Spleen (tissue), 7 donors: ENCODE results near the gene MYL4.

ENCODE experiments used
- CTCF ChIP-seq, 11 experiments: fragments of 200-600 bp in 7 of 11; fragments of 450-650 bp in 4 of 11; sonication (generic) in 4 of 11; IDR thresholded peaks in 8 of 11; conservative IDR thresholded peaks in 3 of 11; 1 replicate in 7 of 11; 2 replicates in 4 of 11; pipeline versions ENCODE4 v1.4.0 to v1.8.0; 2016 to 2021; ENCODE audit warnings: antibody characterized with exemption in 11 of 11, inconsistent platforms in 4 of 11, mild to moderate bottlenecking in 1 of 11
- POLR2A ChIP-seq, 3 donors: fragments of 450-650 bp; IDR thresholded peaks; one replicate each; pipeline ENCODE4 v1.5.1; 2017; ENCODE audit warnings: antibody characterized with exemption in 3 of 3, mild to moderate bottlenecking in 1 of 3
- donor health status: DM: no; HTN: no; CAD: no; lungs with moderate emphysema.
- donor health status: DM: no; HTN: no; CAD: no.
- donor health status: DM: no; HTN: no; CAD: no.

DNA sequence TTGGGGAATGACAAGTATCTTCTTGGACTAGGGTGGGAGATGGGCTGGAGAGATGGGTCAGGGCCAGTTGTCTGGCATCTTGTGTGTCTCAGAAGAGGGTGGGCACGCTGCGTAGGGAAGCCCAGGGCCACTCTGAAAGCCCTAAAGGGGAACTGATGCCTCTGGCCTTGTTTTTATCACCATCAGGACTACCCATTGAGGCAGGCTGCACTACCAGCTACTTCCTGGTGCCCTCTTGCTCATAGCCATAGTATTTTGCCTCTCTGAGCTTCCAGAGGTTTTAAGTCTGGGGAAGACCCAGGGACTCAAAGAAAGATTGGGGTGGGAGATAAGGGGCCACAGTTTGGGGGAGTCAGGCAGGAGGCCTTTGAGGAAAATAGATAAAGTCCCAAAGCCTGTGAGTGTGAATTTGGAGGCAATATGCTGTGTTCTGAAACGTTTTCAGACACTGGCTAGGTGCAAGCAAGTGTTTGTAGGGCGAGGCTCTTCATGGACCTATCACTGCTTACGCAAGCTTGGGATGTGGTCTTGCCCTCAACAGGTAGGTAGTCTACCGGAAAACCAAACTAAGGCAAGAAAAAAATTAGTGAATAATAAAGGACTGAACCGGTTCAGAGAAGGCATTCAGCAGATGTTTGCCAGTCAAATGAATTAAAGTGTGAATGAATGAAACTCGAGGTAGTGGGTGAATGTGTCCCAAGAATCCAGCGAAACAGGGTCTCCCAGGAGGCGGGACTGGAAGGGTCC lies 43.8 kb downstream of the MYL4 start:
- TF ChIP-seq CTCF (IDR thresholded peaks at IDR 0.05 in 8 of 11, conservative IDR thresholded peaks at IDR 0.05 in 3 of 11) (no peak), POLR2A (IDR thresholded peaks at IDR 0.05) (no peak)
